GM18951 (cell line): ENCODE results near the gene RANBP3.

Source experiments
- POLR2A ChIP-seq: IDR thresholded peaks from 4 replicates; pipeline ENCODE4 v1.6.1; 2011; ENCODE audit warnings: mild to moderate bottlenecking; ENCODE audit not compliant: insufficient read length, insufficient read depth; ENCODE audit errors: extremely low read depth
- in situ Hi-C: fragments of 300-500 bp; cut with MboI; formaldehyde crosslinking; loops from one replicate; pipeline ENCODE4 v1.12.0; 2022; ENCODE audit warnings: low sequenced_read_pairs, mixed read lengths, inconsistent platforms; ENCODE audit not compliant: unreplicated experiment

The RANBP3 gene

DNA sequence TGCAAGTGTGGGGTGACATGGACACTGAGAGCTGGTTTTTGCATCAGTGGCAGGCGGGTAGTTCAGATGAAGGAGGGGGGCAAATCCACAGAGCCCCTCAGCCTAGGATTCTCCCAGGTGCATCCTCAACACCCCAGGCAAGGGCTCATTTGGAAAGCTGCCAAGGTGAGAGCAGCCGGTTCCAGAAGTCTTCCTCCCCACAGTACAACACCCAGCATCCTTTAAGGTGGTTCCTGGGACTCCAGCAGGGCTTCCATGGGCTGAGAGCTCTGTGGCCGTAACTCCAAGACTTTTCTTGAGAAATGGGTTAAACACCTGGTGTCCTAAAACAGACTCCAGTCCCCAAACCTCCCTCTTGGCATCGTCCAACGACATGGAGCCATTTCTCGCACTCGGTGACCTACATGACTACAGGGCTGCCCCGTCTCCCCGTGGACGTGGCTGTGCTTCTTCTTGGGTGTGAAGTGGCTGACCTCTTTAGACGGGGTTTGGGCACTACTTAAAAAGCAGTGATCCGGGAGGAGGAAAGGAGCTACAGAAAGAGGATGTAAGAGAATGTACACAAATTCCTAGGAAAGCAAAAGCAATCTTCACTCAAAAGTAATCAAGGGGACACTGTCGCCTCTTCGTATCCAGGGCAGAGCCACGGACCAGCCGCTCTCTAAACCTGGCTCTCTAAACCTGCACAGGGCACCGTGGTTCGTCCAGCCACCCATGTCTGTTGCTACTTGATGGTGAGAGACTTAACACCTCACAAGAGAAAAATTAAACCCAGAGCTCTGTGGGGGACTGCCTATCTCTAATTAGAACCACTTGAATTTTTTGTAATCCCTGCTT, 25.5 kb downstream of the RANBP3 start:
- in situ Hi-C loops = no loop called here
- TF ChIP-seq POLR2A = no peak

DNA sequence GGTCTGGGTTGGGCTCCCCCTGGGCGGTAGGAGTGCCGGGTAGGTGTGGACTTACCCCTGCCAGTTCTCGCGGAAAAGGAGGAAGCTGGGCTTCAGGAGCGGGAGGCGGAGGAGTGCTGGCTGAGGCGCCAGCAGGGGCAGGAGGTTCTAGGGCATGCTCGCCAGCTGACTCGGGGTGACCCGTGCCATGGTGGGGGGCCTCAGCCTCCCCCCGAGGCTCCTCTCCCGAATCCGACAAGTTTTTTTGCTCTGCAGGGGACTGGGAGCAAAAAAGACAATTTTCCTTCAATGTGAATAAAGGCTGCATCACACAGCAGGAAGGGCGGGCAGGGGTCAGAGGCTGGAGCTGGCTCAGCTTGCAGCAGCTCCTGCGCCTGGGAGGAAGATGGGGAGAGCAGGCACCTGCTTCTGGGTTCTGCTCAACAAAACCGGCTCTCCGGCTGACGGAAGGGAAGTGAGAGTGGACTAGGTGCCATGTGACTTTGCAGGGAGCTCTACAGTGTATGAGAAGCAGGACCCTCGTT, 26.5 kb downstream of the RANBP3 start:
- in situ Hi-C loops = no loop called here
- TF ChIP-seq POLR2A = no peak

DNA sequence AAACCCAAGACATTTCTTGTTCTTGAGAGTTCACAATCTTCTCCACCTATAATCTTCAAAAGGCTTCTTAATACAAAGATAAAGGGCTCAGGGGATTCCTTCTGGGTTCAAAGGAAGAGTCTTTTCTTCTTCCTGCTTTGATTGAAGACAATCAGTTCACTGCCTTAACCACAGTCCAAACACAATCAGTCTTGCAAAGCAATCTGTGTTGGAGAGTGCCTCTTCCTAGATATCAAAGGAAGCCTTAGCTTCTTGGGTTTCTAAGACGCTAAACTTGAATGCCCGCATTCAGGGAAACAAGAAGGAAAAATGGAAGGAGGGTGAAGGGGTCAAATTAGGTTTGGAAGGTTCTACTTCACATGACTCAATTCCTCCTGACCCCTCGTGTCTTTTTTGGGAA, 27.2 kb downstream of the RANBP3 start:
- in situ Hi-C loops = no loop called here

DNA sequence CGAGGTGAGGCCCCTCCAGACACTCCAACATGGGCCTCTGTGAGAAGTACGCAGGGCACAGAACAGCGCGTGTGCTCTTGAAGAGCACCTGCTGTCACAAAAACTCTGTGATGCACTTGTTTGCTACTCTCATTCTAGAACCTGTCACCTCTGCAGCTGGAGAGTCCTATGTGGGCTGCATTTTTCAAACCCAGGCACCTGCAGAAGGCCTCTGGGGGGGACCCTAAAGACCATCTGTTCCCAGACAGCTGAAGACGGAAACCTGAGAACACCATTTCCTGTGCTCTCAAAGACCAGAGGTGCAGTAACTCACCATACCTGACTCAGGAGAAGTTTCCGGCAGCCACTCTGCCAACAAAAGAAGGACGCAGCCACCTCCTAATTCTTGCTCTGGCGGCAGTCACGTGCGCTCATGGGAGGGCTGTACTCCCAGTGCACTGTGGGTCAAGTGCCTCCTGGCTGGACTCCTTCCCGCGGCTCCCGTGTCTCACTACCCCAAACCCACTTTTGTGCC, 28.1 kb downstream of the RANBP3 start:
- TF ChIP-seq POLR2A = no peak
- in situ Hi-C loops = no loop called here

More for the DNA sequence above, 27.2 kb downstream of the RANBP3 start:
- TF ChIP-seq POLR2A = no peak

DNA sequence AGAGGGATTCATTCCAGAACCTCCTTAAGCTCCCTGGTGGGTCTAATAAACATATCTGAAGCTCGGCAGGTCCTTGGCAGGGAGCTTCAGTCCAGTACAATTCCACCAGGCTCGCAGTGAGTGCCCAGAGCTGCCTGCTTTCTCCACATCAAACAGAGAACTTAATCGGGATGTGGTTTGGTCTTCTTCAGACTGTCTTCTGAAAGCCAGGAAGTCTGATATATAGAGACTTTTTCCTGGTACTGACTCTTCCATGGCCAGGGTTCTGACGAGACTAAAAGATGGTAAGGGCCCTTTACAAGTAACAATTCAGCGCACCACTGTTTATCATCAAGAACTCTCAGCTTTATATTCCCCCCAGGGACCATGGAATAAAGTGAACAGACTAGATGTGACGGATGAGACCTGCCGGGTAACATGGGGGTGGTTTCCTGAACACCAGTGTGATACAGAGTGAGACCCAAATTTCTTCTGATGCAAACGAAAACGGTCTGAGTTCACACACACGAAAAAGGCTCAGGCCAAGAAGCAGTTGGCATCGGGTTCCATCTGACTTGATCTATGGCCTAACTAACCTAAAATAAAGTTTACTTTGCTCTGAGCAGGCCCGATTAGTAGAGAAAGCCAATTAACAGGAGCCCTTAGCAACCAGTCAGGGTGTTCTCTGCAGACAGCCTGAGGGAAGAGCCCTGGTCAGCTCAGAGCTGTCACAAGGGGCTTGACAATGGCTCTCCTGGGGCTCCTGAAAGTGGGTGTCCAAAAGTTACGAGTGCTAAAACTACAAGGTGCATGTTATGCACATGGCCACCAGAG, 29.0 kb downstream of the RANBP3 start:
- TF ChIP-seq POLR2A = no peak

DNA sequence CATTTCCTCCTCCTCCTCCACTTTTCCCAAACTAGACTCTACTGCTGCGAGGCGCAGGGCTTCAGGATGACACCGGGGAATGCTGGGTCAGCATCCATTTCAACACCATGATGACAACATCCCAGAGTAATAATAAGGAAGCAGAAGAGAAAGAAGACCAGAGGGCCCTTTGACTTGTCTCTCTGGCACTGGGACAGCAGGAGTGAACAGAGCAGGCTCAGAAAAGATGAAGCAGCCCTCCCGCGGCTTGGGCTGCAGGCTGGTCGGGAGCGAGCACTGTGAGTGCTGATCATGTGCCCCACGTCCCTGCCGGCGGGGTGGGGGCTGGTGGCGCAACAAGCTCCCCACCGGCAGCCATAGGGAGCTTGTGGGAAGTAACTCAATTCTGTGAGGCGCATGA, 30.5 kb downstream of the RANBP3 start:
- in situ Hi-C loops = no loop called here

More for the DNA sequence above, 29.0 kb downstream of the RANBP3 start:
- in situ Hi-C loops = no loop called here

DNA sequence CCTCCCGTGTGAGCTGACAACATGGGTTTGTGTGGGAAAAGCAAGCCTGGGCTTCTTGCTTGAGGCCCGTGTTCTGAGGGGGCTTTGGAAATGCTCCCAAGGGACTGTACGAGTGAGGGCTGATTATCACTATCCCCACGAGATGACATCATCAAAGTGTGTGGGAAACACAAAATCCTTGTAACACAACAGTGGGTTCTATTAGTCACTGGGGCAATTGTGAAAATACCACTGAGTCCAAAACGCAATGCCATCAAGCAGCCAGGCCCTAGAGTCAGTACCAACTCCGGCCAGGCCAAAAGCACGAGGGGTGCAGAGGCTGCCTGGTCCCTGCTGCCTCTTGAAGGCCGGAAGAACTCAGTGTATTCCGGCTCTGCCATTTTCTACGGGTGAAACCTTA, 34.3 kb downstream of the RANBP3 start:
- TF ChIP-seq POLR2A = no peak
- in situ Hi-C loops = no loop called here

More for the DNA sequence above, 30.5 kb downstream of the RANBP3 start:
- no peak for TF ChIP-seq POLR2A

DNA sequence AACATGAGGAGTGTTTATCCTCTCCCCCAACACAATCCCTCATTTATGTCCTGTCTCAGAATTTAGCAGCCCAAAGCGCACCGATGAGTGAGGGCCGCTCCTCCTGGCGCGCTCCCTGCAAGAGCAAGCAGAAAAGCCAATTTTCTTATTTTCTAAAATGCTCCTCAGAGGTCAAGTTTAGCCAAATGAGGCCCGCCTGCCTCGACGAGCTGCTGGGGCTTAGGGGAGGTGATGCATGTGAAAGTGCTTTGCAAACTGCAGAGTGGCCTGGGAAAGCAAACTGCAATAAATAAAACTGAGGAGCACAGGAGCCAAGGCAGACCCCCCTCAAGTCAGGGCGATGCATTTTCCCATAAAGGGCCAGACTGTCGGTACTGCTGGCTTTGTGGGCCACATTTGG, 34.9 kb downstream of the RANBP3 start:
- in situ Hi-C loops = no loop called here
- TF ChIP-seq POLR2A = no peak

DNA sequence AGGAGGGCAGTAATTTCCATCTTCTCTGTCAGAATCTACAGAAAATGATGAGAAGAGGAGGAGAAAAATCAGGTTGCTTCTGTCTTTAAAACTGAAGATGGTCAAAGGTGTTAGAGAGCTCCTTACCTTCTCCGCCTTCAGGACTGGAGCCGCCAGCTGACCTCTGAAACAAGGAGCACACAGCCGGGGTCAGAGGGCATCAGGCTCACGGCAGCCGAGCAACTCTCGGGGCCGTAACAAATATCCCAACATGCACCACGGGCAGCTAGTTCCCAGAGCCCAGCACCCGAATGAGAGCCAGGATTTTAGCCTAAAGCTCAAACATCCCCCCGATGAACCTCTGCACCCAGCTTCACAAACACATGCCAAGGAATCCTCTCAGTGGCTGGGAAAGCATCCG, 36.3 kb downstream of the RANBP3 start:
- no peak for TF ChIP-seq POLR2A

DNA sequence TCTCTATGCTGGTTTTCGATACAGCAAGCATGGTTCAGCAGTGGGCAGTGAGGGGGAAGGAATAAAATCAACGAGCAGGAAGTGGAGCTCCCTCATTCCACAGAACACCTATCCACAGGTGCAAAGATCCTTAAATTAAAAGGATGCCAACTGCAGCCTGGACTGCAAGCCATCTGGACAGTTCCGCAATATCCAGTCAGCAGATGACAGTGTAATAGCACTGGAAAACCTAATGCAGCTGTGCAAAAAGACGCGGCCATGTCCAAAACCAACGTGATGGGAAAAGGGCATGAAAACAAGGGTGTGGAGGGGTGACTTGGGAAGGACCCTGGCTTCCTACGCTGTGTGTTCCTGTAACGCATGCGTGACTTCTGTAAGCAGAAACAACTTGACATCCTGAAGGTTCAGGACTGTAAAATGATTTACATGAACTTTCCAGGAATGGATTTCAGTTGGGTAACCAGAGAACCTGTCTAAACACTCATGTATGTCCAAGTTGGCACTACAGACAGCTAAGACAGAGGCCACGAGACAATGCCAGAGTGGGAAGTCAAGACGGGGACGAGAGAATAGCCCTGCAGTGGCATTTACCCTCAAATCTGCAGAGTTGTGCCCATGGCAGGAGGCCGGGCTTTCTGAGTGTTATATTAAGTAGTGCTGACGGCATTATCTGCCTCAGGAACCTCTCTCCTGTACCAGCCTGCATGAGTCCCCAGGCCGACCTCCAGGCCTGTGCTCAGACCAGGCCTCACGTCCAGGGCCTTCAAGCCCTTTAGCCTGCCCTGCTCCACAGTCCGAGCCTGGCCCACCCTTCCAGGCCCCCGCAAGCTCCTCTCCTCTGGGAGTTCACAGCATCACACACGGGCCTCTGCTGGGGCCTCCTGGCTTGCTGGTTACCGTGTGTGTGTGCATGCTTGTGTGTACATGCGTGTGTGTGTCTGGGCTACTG, 37.4 kb downstream of the RANBP3 start:
- in situ Hi-C loops = no loop called here
- TF ChIP-seq POLR2A = no peak

More for the DNA sequence above, 36.3 kb downstream of the RANBP3 start:
- in situ Hi-C loops = no loop called here

DNA sequence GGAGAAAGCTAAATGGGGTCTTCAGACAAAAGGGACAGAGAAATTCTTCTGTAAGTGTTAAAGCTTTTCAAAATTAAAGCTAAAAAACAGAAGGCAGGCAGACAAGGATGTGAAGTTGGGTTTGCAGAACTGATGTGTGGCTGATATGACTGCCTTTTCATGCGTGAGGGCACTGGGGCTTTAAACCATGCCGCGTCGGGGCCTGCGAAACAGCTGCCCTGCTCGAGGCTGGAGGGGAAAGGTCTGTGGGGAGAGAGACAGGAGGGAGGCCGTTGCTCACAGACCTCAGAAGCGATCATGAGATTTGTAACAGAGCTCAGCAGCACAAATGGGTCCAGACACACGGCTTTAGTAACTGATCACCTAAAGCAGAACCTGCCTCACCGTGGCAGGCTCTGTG, 40.4 kb downstream of the RANBP3 start:
- no peak for TF ChIP-seq POLR2A
- in situ Hi-C loops = no loop called here

DNA sequence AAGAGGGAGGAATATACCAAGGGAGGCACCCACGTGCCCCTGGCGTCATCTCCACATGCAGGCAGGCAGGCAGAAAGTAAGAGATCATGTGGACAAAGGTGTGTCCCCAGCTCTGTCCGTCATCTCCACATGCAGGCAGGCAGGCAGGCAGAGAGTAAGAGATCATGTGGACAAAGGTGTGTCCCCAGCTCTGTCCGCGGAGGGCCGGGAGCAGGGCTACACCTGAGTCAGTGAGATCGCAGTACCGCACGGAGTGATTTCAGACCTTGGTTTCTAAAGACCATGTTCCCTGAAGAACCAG, 41.7 kb downstream of the RANBP3 start:
- TF ChIP-seq POLR2A = no peak

More for the DNA sequence above, 41.7 kb downstream of the RANBP3 start:
- in situ Hi-C loops = no loop called here
